Spleen (tissue), 7 donors: ENCODE measurements around the gene ECSCR.
"Not testable (repeated sequence)": the region's sequence is repeated elsewhere in the genome, so short reads cannot be mapped to it uniquely, and the experiment has no call there.

ENCODE experiments used
- CTCF ChIP-seq, 11 experiments: fragments of 200-600 bp in 7 of 11; fragments of 450-650 bp in 4 of 11; sonication (generic) in 4 of 11; IDR thresholded peaks in 8 of 11; conservative IDR thresholded peaks in 3 of 11; 1 replicate in 7 of 11; 2 replicates in 4 of 11; pipeline versions ENCODE4 v1.4.0 to v1.8.0; 2016 to 2021; ENCODE audit warnings: antibody characterized with exemption in 11 of 11, inconsistent platforms in 4 of 11, mild to moderate bottlenecking in 1 of 11
- POLR2A ChIP-seq, 3 donors: fragments of 450-650 bp; IDR thresholded peaks; one replicate each; pipeline ENCODE4 v1.5.1; 2017; ENCODE audit warnings: antibody characterized with exemption in 3 of 3, mild to moderate bottlenecking in 1 of 3
- POLR2AphosphoS5 ChIP-seq, 3 donors: sonication (generic); formaldehyde crosslinking; IDR thresholded peaks; one replicate each; pipeline ENCODE4 v1.5.1; 2017; ENCODE audit warnings: antibody characterized with exemption in 3 of 3
- donor health status: DM: no; HTN: no; CAD: no; lungs with moderate emphysema.
- donor health status: DM: no; HTN: no; CAD: no.
- donor health status: DM: no; HTN: no; CAD: no.

GRCh38 chr5:139482890-139483208 is 20.3 kb upstream of the ECSCR start:
- not testable (repeated sequence) for TF ChIP-seq CTCF (IDR thresholded peaks at IDR 0.05 in 8 of 11, conservative IDR thresholded peaks at IDR 0.05 in 3 of 11); POLR2A (IDR thresholded peaks at IDR 0.05); POLR2AphosphoS5 (IDR thresholded peaks at IDR 0.05)
